NCI-H187 (cell line): ENCODE data around the gene DPP9.
"Not testable (repeated sequence)": the region's sequence is repeated elsewhere in the genome, so short reads cannot be mapped to it uniquely, and the experiment has no call there.

ENCODE experiments used
- DNase-seq, 2 experiments: peaks; one replicate each; lab custom pipeline; 2025; lab: John Stamatoyannopoulos, UW

DPP9 gene

DNA sequence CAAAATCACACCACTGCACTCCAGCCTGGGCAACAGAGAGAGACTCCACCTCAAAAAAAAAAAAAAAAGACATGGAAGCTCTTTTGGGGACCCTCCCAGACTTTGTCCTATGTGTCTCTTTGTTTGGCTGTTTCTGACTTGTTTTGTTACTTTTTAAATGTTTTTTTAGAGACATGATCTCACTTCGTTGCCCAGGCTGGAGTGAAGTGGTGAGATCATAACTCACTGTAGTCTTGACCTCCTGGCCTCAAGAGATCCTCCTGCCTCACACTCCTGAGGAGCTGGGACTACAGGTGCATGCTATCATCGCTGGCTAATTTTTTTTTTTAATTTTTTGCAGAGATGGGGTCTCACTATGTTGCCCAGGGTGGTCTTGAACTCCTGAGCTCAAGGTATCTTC is 16.4 kb upstream of the DPP9 start:
- DNase-seq, result no peak

DNA sequence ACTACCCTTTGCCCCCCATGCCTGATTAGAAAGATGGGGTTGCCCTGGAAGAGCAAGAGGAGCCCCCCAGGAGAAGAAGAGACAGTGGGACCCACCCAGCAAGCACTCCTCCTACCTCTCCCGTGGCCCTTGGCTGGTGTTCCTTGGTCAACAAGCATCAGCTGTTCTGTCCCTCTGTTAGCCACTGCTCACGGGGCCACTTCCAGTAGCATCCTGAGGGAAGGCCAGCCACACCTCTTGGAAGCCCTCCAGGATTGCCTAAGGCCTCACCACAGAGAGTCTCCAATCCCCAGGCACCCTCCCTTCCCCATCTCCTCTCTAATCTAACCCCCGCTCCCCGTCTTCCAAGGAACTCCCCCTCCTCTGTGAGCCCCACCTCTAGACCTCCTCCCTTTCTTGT is 15.1 kb upstream of the DPP9 start:
- DNase-seq, result no peak

DNA sequence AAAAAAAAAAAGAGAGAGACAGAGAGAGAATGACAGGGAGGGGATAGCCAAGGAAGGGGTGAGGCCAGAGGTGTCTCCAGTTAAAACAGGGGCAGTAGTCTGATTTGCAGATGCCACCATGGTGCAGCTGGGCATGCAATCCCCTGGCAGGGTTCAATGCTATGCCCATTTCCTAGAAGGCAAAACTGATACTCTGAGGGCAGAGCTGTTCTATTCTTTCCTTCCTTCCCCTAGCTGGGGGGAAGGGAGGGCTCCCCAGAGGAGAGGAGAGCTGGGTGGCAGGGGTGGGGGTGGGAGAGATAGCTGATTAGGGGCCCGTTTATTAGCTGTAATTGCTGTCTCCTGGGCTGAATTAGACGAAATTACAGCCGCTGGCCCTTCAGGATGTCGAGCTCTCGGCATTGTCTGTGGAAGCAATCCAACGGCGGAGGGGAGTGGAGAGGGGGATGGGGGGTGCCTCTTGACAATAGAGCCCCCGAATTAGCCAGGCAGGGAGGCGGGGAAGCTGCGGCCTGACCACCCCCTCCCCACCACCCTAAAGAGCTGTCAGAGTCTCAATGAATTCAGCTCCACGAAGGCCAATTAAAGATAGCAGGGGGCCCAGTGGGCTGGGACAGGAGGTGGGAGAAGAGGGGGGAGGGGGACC is 14.4 kb upstream of the DPP9 start:
- no peak for DNase-seq

DNA sequence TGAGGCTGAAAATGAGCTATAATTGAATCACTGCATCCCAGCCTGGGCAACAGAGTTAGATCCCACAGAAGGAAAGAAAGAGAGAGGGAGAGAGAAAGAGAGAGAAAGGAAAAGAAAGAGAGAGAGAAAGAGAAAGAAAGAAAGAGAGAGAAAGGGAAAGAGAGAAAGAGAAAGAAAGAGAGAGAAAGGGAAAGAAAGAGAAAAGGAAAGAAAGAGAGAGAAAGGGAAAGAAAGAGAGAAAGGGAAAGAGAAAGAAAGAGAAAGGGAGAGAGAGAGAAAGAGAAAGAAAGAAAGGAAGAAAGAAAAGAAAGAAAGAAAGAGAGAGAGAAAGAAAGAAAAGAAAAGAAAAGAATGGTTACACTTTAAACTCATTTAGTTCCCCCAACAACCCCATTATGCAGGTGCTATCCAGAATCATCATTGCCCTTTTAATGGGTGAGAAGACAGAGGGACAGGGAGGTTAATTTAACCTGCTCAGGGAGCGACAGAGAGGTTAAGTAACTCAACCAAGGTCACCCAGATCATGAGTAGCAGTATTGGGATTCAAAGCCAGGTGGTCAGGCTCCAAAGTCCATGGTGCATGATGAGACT is 10.2 kb upstream of the DPP9 start:
- no peak for DNase-seq

GRCh38 chr19:4732680-4733114 is 9.1 kb upstream of the DPP9 start:
- peak; percentile 19 to 70 for DNase-seq

- no peak for DNase-seq
These were observed 7.1 kb upstream of the DPP9 start for GRCh38 chr19:4730740-4731171.

- DNase-seq, result no peak
These were observed 5.2 kb upstream of the DPP9 start for GRCh38 chr19:4728871-4729270.

GRCh38 chr19:4722671-4723594 is 709 bp downstream of the DPP9 start:
- DNase-seq, result no peak

DNA sequence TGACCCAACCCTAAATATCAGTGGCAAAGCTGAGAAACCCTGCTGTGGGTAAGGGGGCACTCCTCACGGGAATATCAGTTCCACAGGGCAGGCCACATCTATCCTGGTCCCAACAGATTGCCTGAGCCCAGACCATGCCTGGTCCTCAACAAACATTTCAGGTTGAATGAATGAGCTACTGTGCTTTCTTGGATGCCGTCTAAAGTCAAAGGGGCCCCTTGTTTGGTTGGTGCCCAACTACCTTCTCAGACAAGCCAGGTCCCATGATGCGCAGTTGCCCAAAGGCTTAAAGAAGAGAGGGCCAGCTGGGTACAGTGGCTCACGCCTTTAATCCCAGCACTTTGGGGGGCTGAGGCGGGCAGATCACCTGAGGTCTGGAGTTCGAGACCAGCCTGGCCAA is 2.4 kb downstream of the DPP9 start:
- DNase-seq, result no peak

DNA sequence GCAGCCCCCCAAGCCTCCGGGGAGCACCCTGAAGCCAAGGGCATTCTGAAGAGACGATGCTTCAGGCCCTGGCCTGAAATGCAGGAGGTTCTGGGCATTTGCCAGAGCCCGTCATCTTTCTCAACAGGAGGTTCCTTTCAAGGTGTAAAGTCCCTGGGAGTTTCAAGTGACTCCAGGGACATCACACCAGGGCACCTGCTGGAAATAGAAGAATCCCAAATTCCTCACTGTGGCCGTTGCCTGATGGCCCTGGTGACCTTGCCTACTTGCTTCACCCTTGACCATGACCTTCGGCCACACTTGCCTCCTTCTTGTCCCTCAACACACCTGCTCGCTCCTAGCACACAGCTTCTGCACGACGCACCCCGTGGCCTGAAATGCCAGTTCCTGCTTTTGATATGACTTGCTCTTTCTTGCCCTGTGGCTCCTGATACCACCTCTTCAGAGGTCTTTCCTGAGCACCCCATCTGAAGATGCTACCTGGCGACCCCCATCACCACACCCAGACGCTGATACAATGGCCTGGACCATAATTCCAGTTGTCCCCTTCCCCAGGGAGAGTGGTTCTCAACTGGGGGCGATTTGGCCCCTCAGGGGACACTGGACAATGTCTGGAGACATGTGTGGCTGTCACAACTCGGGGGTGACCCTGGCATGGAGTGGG is 3.5 kb downstream of the DPP9 start:
- no peak for DNase-seq

GRCh38 chr19:4719499-4719866 is 4.2 kb downstream of the DPP9 start:
- no peak for DNase-seq

- DNase-seq, result no peak
These were observed 5.5 kb downstream of the DPP9 start for GRCh38 chr19:4717966-4718701.

DNA sequence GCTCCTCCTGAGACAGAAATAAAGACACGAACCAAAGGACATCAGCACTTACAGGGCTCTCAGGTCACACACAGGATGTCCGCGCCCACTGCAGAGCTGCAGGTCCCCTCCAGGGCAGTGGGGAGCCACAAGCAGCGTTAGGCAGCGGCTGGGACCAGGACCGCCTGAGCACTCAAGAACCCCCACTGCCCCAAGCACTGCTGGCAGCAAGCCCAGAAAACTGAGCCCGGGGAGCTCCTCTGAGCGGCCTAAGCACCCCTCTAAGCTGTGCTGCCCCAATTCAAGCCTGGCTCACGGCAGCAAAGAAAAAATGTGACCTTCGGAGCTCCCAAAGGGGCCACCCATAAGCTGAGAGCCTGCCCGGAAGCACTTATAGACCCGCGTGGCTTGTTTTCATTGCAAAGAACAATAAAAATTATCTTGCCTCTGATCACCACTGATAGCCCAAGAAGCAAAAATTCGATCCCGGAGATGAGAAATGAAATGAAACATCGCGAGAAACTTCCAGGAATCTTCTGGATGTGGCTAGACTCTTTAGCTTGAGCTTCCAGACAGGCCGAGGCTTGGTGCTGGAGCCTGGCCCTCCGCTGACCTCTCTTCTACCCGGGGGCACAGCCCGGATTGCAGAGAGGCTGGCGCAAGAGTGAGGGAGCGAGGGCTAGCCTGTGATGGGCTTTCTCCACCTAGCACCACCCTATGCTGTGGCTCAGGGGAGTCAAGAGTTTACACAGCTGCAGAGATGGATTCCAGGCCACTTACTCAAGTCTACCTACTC is 6.3 kb downstream of the DPP9 start:
- no peak for DNase-seq

DNA sequence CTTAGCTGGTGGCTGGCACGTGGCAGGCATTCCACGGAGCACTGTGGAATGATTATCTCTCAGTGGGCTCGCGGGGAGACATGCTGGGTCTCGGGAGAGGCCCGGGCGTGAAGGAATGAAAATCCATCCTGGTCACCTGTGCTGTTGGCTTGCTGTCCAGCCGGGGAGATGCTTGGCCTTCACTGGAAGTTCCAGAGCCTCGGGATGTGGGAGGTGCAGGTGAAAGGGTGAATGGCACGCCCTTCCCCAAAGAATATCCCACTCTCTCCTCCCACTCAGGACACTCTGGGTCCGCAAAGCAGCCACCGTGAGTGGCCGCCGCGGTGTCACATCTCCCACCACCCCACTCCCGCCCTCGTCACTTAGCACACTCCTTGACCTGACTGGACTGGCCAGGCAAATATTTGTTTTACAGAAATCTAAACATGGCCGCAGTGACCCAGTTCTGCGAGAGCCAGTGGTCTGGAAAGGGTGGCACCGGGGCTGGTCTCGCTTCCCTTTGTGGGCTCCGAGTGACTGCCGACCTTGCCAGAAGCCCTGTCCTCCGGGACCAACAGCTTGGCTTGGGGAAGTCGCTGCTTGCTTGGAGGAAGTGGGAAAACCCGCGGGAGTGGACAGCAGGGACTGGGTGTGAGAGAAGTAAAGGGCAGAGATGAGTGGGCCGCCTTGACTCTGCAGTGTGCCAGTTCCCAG is 8.0 kb downstream of the DPP9 start:
- no peak for DNase-seq

GRCh38 chr19:4715178-4715528 is 8.5 kb downstream of the DPP9 start:
- DNase-seq, result not testable (repeated sequence)

- no peak for DNase-seq
These were observed 9.6 kb downstream of the DPP9 start for GRCh38 chr19:4714016-4714415.

- no peak for DNase-seq
These were observed 10.2 kb downstream of the DPP9 start for GRCh38 chr19:4713384-4713951.

DNA sequence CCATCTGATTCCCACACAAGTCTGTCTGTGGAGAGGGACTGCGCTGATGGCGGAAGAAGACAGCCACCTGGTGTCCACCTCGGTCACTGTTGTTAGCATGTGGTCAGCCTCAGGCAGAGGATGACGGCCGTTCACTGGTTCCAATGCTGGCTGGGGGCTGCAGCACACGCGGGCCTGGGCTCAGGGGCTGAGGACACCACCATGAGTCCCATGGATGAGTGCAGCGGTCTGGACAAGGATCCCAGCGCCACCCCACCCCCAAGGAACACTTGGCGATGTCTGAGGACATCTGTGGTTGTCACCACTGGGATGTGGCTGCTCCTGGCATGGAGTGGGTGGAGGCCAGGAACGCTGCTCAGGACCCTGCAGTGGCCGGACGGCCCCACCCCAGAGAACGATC is 10.9 kb downstream of the DPP9 start:
- DNase-seq, result no peak

- no peak for DNase-seq
These were observed 12.4 kb downstream of the DPP9 start for GRCh38 chr19:4711211-4711610.

GRCh38 chr19:4710281-4710600 is 13.4 kb downstream of the DPP9 start:
- no peak for DNase-seq
